IMR-90 (cell line): ENCODE results near the gene NHSL1. TPM values are rescaled to one million over a fixed set of nuclear protein-coding genes. Genes with fewer than 3 reads are reported as not detected.

Source experiments
- ATAC-seq: fragments of 200-7000 bp; cut with Tn5 transposase; 2 replicates; pipeline ENCODE4 v1.9.1; 2020; ENCODE audit warnings: low read depth, mild to moderate bottlenecking, moderate library complexity
- BruUV-seq: library from RNA; stranded (reverse); fragments of 400-500 nt; replicated peaks from 2 replicates; lab custom pipeline; 2021; lab: Mats Ljungman, UMichigan
- CTCF ChIA-PET: fragments of 300-600 bp; formaldehyde crosslinking; extraction: SDS; loops from one replicate; lab custom pipeline; 2021; ENCODE audit warnings: antibody characterized with exemption; lab: Yijun Ruan, JAX
- POLR2A ChIA-PET: fragments of 300-600 bp; sonication (Branson Sonifier 250); formaldehyde crosslinking; loops from one replicate; lab custom pipeline; 2022; ENCODE audit warnings: antibody characterized with exemption; ENCODE audit not compliant: unreplicated experiment; lab: Charles Lee
- DNase-seq: peaks from one replicate; pipeline ENCODE4 v3.0.0; 2013
- H2AFZ ChIP-seq: replicated peaks from 2 replicates; pipeline ENCODE3; 2013; ENCODE audit warnings: low read length, mild to moderate bottlenecking; ENCODE audit not compliant: poor library complexity
- H2AK5ac ChIP-seq: 2 replicates; pipeline ENCODE4 v1.6.1; 2013; ENCODE audit warnings: low read depth, low read length, inconsistent platforms
- H2AK9ac ChIP-seq: replicated peaks from 2 replicates; pipeline ENCODE3; 2013; ENCODE audit warnings: mild to moderate bottlenecking, low read depth, low read length, moderate library complexity; ENCODE audit not compliant: poor library complexity
- H2BK120ac ChIP-seq: 2 replicates; pipeline ENCODE4 v1.6.1; 2013; ENCODE audit warnings: low read depth, low read length, inconsistent platforms
- H2BK15ac ChIP-seq: 3 replicates; pipeline ENCODE4 v1.6.1; 2013; ENCODE audit warnings: low read depth, low read length, inconsistent platforms
- H2BK20ac ChIP-seq: 2 replicates; pipeline ENCODE4 v1.6.1; 2013; ENCODE audit warnings: low read depth, mild to moderate bottlenecking, inconsistent platforms, low read length, moderate library complexity
- H2BK5ac ChIP-seq: 2 replicates; pipeline ENCODE4 v1.6.1; 2013; ENCODE audit warnings: mild to moderate bottlenecking, low read depth, low read length, inconsistent platforms; ENCODE audit not compliant: poor library complexity, severe bottlenecking
- H3K14ac ChIP-seq: replicated peaks from 2 replicates; pipeline ENCODE4 v1.6.1; 2013; ENCODE audit warnings: low read depth, low read length, inconsistent platforms
- H3K18ac ChIP-seq: 2 replicates; pipeline ENCODE4 v1.6.1; 2013; ENCODE audit warnings: low read depth, low read length, control low read depth
- H3K23ac ChIP-seq: 2 replicates; pipeline ENCODE4 v1.6.1; 2013; ENCODE audit warnings: low read depth, low read length, inconsistent platforms
- H3K27ac ChIP-seq: 2 replicates; pipeline ENCODE4 v1.5.1; 2013; ENCODE audit warnings: mild to moderate bottlenecking, control low read depth, low read length; ENCODE audit not compliant: insufficient read depth
- H3K27me3 ChIP-seq: 2 replicates; pipeline ENCODE4 v1.6.1; 2013; ENCODE audit warnings: low read length; ENCODE audit not compliant: control insufficient read depth, insufficient read depth
- H3K36me3 ChIP-seq: 2 replicates; pipeline ENCODE4 v1.6.1; 2013; ENCODE audit warnings: low read length, mixed read lengths; ENCODE audit not compliant: control insufficient read depth, insufficient read depth
- H3K4ac ChIP-seq: 2 replicates; pipeline ENCODE4 v1.6.1; 2013; ENCODE audit warnings: low read depth, low read length, inconsistent platforms
- H3K4me1 ChIP-seq: 2 replicates; pipeline ENCODE4 v1.6.1; 2013; ENCODE audit warnings: low read length, mixed read lengths; ENCODE audit not compliant: control insufficient read depth, insufficient read depth
- H3K4me2 ChIP-seq: 2 replicates; pipeline ENCODE4 v1.6.1; 2013; ENCODE audit warnings: low read depth, mild to moderate bottlenecking, control low read depth, low read length, moderate library complexity
- H3K4me3 ChIP-seq: 2 replicates; pipeline ENCODE4 v1.5.1; 2013; ENCODE audit warnings: low read depth, mild to moderate bottlenecking, control low read depth, low read length, moderate library complexity; ENCODE audit not compliant: insufficient read depth
- H3K56ac ChIP-seq: 2 replicates; pipeline ENCODE4 v1.6.1; 2013; ENCODE audit warnings: low read length, inconsistent platforms; ENCODE audit not compliant: insufficient read depth; ENCODE audit errors: extremely low read depth
- H3K79me1 ChIP-seq, 2 experiments: 2 replicates each; pipeline ENCODE4 v1.6.1; 2013; ENCODE audit warnings: low read length in 2 of 2, inconsistent platforms in 1 of 2, low read depth in 1 of 2
- H3K9ac ChIP-seq: 2 replicates; pipeline ENCODE4 v1.6.1; 2013; ENCODE audit warnings: low read depth, low read length, control low read depth
- H3K9me1 ChIP-seq: 2 replicates; pipeline ENCODE4 v1.6.1; 2013; ENCODE audit warnings: low read length, inconsistent platforms; ENCODE audit not compliant: insufficient read depth
- H3K9me3 ChIP-seq: 2 replicates; pipeline ENCODE4 v1.6.1; 2013; ENCODE audit warnings: low read length; ENCODE audit not compliant: control insufficient read depth, insufficient read depth
- H4K20me1 ChIP-seq: 2 replicates; pipeline ENCODE4 v1.6.1; 2013; ENCODE audit warnings: low read length, inconsistent platforms; ENCODE audit not compliant: insufficient read depth
- H4K5ac ChIP-seq: 2 replicates; pipeline ENCODE4 v1.6.1; 2013; ENCODE audit warnings: mild to moderate bottlenecking, low read depth, low read length, control low read depth
- H4K8ac ChIP-seq, 2 experiments: 2 replicates each; pipeline ENCODE4 v1.6.1; 2013; ENCODE audit warnings: low read depth in 2 of 2, low read length in 2 of 2, control low read depth in 1 of 2, inconsistent platforms in 1 of 2
- H4K91ac ChIP-seq: 2 replicates; pipeline ENCODE4 v1.6.1; 2013; ENCODE audit warnings: low read depth, low read length, inconsistent platforms; ENCODE audit not compliant: insufficient read depth
- FOS ChIP-seq: fragments of 150-350 bp; IDR thresholded peaks from 2 replicates; pipeline ENCODE4 v1.6.1; 2016; ENCODE audit warnings: low read depth, low read length
- MAZ ChIP-seq: IDR thresholded peaks from 2 replicates; pipeline ENCODE4 v1.6.1; 2012; ENCODE audit warnings: low read depth, mild to moderate bottlenecking, low read length, improper control_type of control experiment, moderate library complexity, borderline replicate concordance
- POLR2A ChIP-seq: IDR thresholded peaks from 2 replicates; pipeline ENCODE4 v1.6.1; 2012; ENCODE audit warnings: mild to moderate bottlenecking, low read depth, low read length
- WGBS, 2 experiments: methylation state at CpG; one replicate each; pipeline versions ENCODE4 v1.1.5 to v1.1.7; 2013; ENCODE audit warnings: missing lambda C conversion rate in 2 of 2; ENCODE audit not compliant: insufficient read length in 1 of 2; ENCODE audit errors: extremely low coverage in 2 of 2; 5-methylcytosine and 5-hydroxymethylcytosine counted together
- dilution Hi-C: fragments of 300-500 bp; cut with HindIII; formaldehyde crosslinking; loops from one replicate; pipeline ENCODE4 v1.14.3; 2018; ENCODE audit warnings: low sequenced_read_pairs; ENCODE audit not compliant: unreplicated experiment
- in situ Hi-C: fragments of 300-500 bp; cut with MboI; formaldehyde crosslinking; loops from 3 replicates; pipeline ENCODE4 v1.14.3; 2019; ENCODE audit warnings: low sequenced_read_pairs, inconsistent platforms, mixed read lengths
- intact Hi-C: fragments of 100-400 bp; cut with micrococcal nuclease; formaldehyde crosslinking; loops from 2 replicates; pipeline ENCODE4 v1.10.0; 2022
- polyA plus RNA-seq, 3 experiments: library from polyadenylated mRNA; depleted of rRNA; stranded (reverse); fragments of >200 nt; gene quantifications; 2 replicates each; pipeline ENCODE4 v1.2.3, GENCODE V29; 2012; ENCODE audit warnings: low replicate concordance in 1 of 3
- total RNA-seq: library from RNA; depleted of rRNA; stranded (reverse); fragments of >200 nt; gene quantifications from 2 replicates; pipeline ENCODE4 v1.2.3, GENCODE V29; 2012
- TF ChIP-seq, protein P1 (sequence below): conservative IDR thresholded peaks from 2 replicates; pipeline ENCODE4 v1.5.1; 2012; ENCODE audit warnings: mild to moderate bottlenecking, low read depth, low read length, improper control_type of control experiment

Gene NHSL1
- total and polyA plus RNA-seq, 2 of the 4 experiments (the other 2 are of a cell fraction): 5.6 to 7.2 TPM

GRCh38 chr6:138401960-138402837, 97.1 kb downstream of the NHSL1 start (continued):
- TF ChIP-seq, protein P1, sequence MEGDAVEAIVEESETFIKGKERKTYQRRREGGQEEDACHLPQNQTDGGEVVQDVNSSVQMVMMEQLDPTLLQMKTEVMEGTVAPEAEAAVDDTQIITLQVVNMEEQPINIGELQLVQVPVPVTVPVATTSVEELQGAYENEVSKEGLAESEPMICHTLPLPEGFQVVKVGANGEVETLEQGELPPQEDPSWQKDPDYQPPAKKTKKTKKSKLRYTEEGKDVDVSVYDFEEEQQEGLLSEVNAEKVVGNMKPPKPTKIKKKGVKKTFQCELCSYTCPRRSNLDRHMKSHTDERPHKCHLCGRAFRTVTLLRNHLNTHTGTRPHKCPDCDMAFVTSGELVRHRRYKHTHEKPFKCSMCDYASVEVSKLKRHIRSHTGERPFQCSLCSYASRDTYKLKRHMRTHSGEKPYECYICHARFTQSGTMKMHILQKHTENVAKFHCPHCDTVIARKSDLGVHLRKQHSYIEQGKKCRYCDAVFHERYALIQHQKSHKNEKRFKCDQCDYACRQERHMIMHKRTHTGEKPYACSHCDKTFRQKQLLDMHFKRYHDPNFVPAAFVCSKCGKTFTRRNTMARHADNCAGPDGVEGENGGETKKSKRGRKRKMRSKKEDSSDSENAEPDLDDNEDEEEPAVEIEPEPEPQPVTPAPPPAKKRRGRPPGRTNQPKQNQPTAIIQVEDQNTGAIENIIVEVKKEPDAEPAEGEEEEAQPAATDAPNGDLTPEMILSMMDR: no peak

GRCh38 chr6:138400326-138400725, 99.0 kb downstream of the NHSL1 start:
- H2BK15ac ChIP-seq: no peak overlapping the region
- no peak overlapping the region for H3K4me2 ChIP-seq
- no peaks in the 10 kb centered on the region for H3K27me3 ChIP-seq
- DNase-seq (peak; percentile 64), ATAC-seq (no peak)
- H2BK5ac ChIP-seq: no peak overlapping the region
- peaks cover 14 to 17% of the 10 kb centered on the region in 2 experiments for H3K79me1 ChIP-seq
- no peak overlapping the region for H4K91ac ChIP-seq
- H3K23ac ChIP-seq: no peak overlapping the region
- no peak overlapping the region for H3K14ac ChIP-seq
- no peak overlapping the region for H3K27ac ChIP-seq
- ChIA-PET CTCF (no interaction called here), POLR2A (no interaction called here)
- no peak overlapping the region for H3K4me3 ChIP-seq
- no peak overlapping the region for H3K56ac ChIP-seq
- no peaks in the 10 kb centered on the region for H3K9me3 ChIP-seq
- WGBS, 2 experiments: no CpG with 5 or more reads among the region's 3 CpGs
- H4K8ac ChIP-seq: no peak overlapping the region
- intact Hi-C loops (loop anchor here (5.0 kb wide), 1 partner anchor 398 kb away; no protein-coding TSS in a partner anchor), in situ Hi-C loops (loop anchor here (25.0 kb wide), 1 partner anchor 563 kb away; no protein-coding TSS in a partner anchor), dilution Hi-C loops (no loop called here)
- no peak overlapping the region for H2BK120ac ChIP-seq
- no peak overlapping the region for H2AK9ac ChIP-seq
- H3K9ac ChIP-seq: no peak overlapping the region
- no peaks in the 10 kb centered on the region for H4K20me1 ChIP-seq
- H2BK20ac ChIP-seq: no peak overlapping the region
- no peak overlapping the region for H4K5ac ChIP-seq
- no peaks in the 10 kb centered on the region; the same call in 1 of the 2 replicates for H3K9me1 ChIP-seq
- no peak overlapping the region for H3K18ac ChIP-seq
- H3K4ac ChIP-seq: no peak overlapping the region
- H3K4me1 ChIP-seq: peaks cover 9% of the 10 kb centered on the region
- H3K36me3 ChIP-seq: no peaks in the 10 kb centered on the region
- TF ChIP-seq MAZ (no peak), FOS (no peak), POLR2A (no peak)
- no peak overlapping the region for H2AFZ ChIP-seq
- H2AK5ac ChIP-seq: no peak overlapping the region
- no TSS peak for BruUV-seq
